Activated naive CD8-positive, alpha-beta T cell treated with anti-CD3 and anti-CD28 coated beads, Interleukin-2, amount 50 U/mL, for 16 hours (primary cell): ENCODE results near the gene TMEM221.
A peak's percentile ranks its signal among the peaks of the same experiment; 100 is the strongest.
"Not testable (repeated sequence)": the region's sequence is repeated elsewhere in the genome, so short reads cannot be mapped to it uniquely, and the experiment has no call there.

Experiments used
- DNase-seq: peaks from one replicate; pipeline ENCODE4 v3.0.0-alpha.2; 2020; ENCODE audit warnings: low read depth, low spot score

Gene TMEM221

GRCh38 chr19:17448131-17448967 lies at the start of gene TMEM221:
Gene TMEM221, minus strand, starts transcription at chr19:17448668. Its CDS starts 206 bp downstream, at chr19:17448462.
- no peak for DNase-seq

GRCh38 chr19:17497149-17497798 lies 48.8 kb upstream of the TMEM221 start:
- no peak for DNase-seq

- peak; percentile 60 for DNase-seq
These were observed 48.0 kb upstream of the TMEM221 start for GRCh38 chr19:17496337-17496997.

- no peak for DNase-seq
These were observed 47.3 kb upstream of the TMEM221 start for GRCh38 chr19:17495639-17496296.

GRCh38 chr19:17491287-17491686 lies 42.8 kb upstream of the TMEM221 start:
- DNase-seq, result no peak

GRCh38 chr19:17490411-17490810 lies 41.9 kb upstream of the TMEM221 start:
- DNase-seq, result no peak

GRCh38 chr19:17489392-17490030 lies 41.0 kb upstream of the TMEM221 start:
- no peak for DNase-seq

GRCh38 chr19:17488593-17489391 lies 40.3 kb upstream of the TMEM221 start:
- peak; percentile 70 for DNase-seq

GRCh38 chr19:17487284-17488121 lies 39.0 kb upstream of the TMEM221 start:
- no peak for DNase-seq

- no peak for DNase-seq
These were observed 38.2 kb upstream of the TMEM221 start for GRCh38 chr19:17486545-17487240.

- no peak for DNase-seq
These were observed 36.2 kb upstream of the TMEM221 start for GRCh38 chr19:17484520-17485185.

GRCh38 chr19:17483605-17484002 lies 35.1 kb upstream of the TMEM221 start:
- DNase-seq, result no peak

- no peak for DNase-seq
These were observed 34.6 kb upstream of the TMEM221 start for GRCh38 chr19:17482877-17483604.

GRCh38 chr19:17481986-17482385 lies 33.5 kb upstream of the TMEM221 start:
- DNase-seq, result no peak

- no peak for DNase-seq
These were observed 30.9 kb upstream of the TMEM221 start for GRCh38 chr19:17479325-17479791.

GRCh38 chr19:17475541-17476115 lies 27.2 kb upstream of the TMEM221 start:
- DNase-seq, result no peak

- not testable (repeated sequence) for DNase-seq
These were observed 26.6 kb upstream of the TMEM221 start for GRCh38 chr19:17475011-17475540.
